K562 (cell line): ENCODE results near the gene TRMT112. TPM values are rescaled to one million over a fixed set of nuclear protein-coding genes. Genes with fewer than 3 reads are reported as not detected.

Experiments used
- ATF2 ChIP-seq: sonication (generic); formaldehyde crosslinking; IDR thresholded peaks from 2 replicates; pipeline ENCODE4 v1.8.1; 2022; ENCODE audit warnings: missing genetic modification reagents
- ATF4 ChIP-seq: fragments of 450-650 bp; formaldehyde crosslinking; IDR thresholded peaks from 2 replicates; pipeline ENCODE4 v1.4.0; 2022; ENCODE audit warnings: mild to moderate bottlenecking, moderate library complexity
- BHLHE40 ChIP-seq: IDR thresholded peaks from 2 replicates; pipeline ENCODE4 v1.6.1; 2011; ENCODE audit warnings: low read length, improper control_type of control experiment
- ETS1 ChIP-seq: conservative IDR thresholded peaks from 2 replicates; pipeline ENCODE4 v1.6.1; 2011; ENCODE audit warnings: low read depth, mild to moderate bottlenecking, low read length; ENCODE audit not compliant: control insufficient read depth
- GABPB2 ChIP-seq: fragments of 250-450 bp; sonication (Bioruptor Pico); conservative IDR thresholded peaks from 2 replicates; pipeline ENCODE4 v1.5.1; 2021; ENCODE audit warnings: mild to moderate bottlenecking
- GATAD2B ChIP-seq: fragments of 450-650 bp; IDR thresholded peaks from 2 replicates; pipeline ENCODE4 v1.6.1; 2017; ENCODE audit warnings: mild to moderate bottlenecking, borderline replicate concordance
- GTF2A2 ChIP-seq: IDR thresholded peaks from 2 replicates; pipeline ENCODE4 v1.6.1; 2016; ENCODE audit warnings: mild to moderate bottlenecking, missing genetic modification characterization, missing compliant biosample characterization
- HIVEP1 ChIP-seq: fragments of 250-450 bp; sonication (Bioruptor Pico); IDR thresholded peaks from 2 replicates; pipeline ENCODE4 v1.4.0; 2020; ENCODE audit warnings: mild to moderate bottlenecking
- KAT2B ChIP-seq: IDR thresholded peaks from one replicate; pipeline ENCODE4 v1.6.1; 2012; ENCODE audit warnings: low read depth, mild to moderate bottlenecking, control low read depth, inconsistent platforms, low read length, moderate library complexity
- NR2C2 ChIP-seq, 2 experiments: fragments of 200-800 bp in 1 of 2; sonication (Bioruptor generic) in 1 of 2; sonication (generic) in 1 of 2; formaldehyde crosslinking in 1 of 2; IDR thresholded peaks; 2 replicates each; pipeline versions ENCODE4 v1.6.1 to v1.8.0; 2016 to 2022; ENCODE audit warnings: mild to moderate bottlenecking in 1 of 2, missing compliant biosample characterization in 1 of 2, missing genetic modification characterization in 1 of 2, missing genetic modification reagents in 1 of 2
- PHF21A ChIP-seq: fragments of 450-650 bp; IDR thresholded peaks from 2 replicates; pipeline ENCODE4 v1.6.1; 2017; ENCODE audit warnings: low read depth, borderline replicate concordance
- PHF8 ChIP-seq: fragments of 200-600 bp; sonication (generic); IDR thresholded peaks from 2 replicates; pipeline ENCODE4 v1.6.1; 2012; ENCODE audit warnings: mixed run types, mild to moderate bottlenecking, inconsistent platforms, low read length, moderate library complexity, borderline replicate concordance
- RBFOX2 ChIP-seq: fragments of 200-400 bp; formaldehyde crosslinking; IDR thresholded peaks from 2 replicates; pipeline ENCODE4 v1.6.1; 2017; ENCODE audit warnings: low read depth, mild to moderate bottlenecking, low read length, moderate library complexity
- RCOR1 ChIP-seq, 2 experiments: IDR thresholded peaks; 2 replicates each; pipeline ENCODE4 v1.6.1; 2012; ENCODE audit warnings: low read depth in 2 of 2, low read length in 2 of 2, borderline replicate concordance in 1 of 2, improper control_type of control experiment in 1 of 2
- SMAD4 ChIP-seq: fragments of 250-450 bp; sonication (Bioruptor Pico); conservative IDR thresholded peaks from 2 replicates; pipeline ENCODE4 v1.8.0; 2021; ENCODE audit warnings: inconsistent platforms, mild to moderate bottlenecking, moderate library complexity
- SNAPC5 ChIP-seq: fragments of 250-450 bp; sonication (Bioruptor Pico); IDR thresholded peaks from 2 replicates; pipeline ENCODE4 v1.8.0; 2021; ENCODE audit warnings: moderate library complexity, mild to moderate bottlenecking, inconsistent platforms
- SP2 ChIP-seq: IDR thresholded peaks from 2 replicates; pipeline ENCODE4 v1.6.1; 2011; ENCODE audit warnings: mild to moderate bottlenecking, low read depth, low read length, moderate library complexity; ENCODE audit not compliant: poor library complexity, severe bottlenecking; ENCODE audit errors: extremely low read depth
- ZNF282 ChIP-seq: sonication (generic); formaldehyde crosslinking; IDR thresholded peaks from 2 replicates; pipeline ENCODE4 v1.8.1; 2023; ENCODE audit warnings: missing genetic modification reagents
- ZNF436 ChIP-seq: fragments of 250-450, 450-650 bp; sonication (Bioruptor Pico); formaldehyde crosslinking; IDR thresholded peaks from 2 replicates; pipeline ENCODE4 v1.7.0; 2020; ENCODE audit warnings: mild to moderate bottlenecking
- polyA plus RNA-seq, 8 experiments: library from polyadenylated mRNA; depleted of rRNA in 4 of 8; stranded (reverse) in 5 of 8; unstranded in 3 of 8; fragments of >200 nt; fragmentation: Nextera tagmentation in 2 of 8; fragmentation: Illumina TruSeq in 1 of 8; extraction: Ambion mirVana in 2 of 8; extraction: Trizol in 1 of 8; gene quantifications; 2 replicates each; pipeline versions ENCODE4 v1.2.1 to v1.2.3, GENCODE V29; 2011 to 2014; ENCODE audit warnings: inconsistent platforms in 1 of 8, missing spikeins in 1 of 8
- total RNA-seq, 7 experiments: library from RNA; depleted of rRNA in 6 of 7; stranded (reverse); fragments of >200 nt in 6 of 7; fragmentation: Illumina TruSeq in 2 of 7; extraction: Trizol in 2 of 7; gene quantifications; 2 replicates each; pipeline versions ENCODE4 v1.2.1 to v1.2.3, GENCODE V29; 2011 to 2021; ENCODE audit warnings: low replicate concordance in 1 of 7
- TF ChIP-seq, protein P1 (sequence below): fragments of 250-450 bp; sonication (Bioruptor Pico); IDR thresholded peaks from 2 replicates; pipeline ENCODE4 v1.8.0; 2022; ENCODE audit warnings: moderate library complexity, mild to moderate bottlenecking, inconsistent platforms
- TF ChIP-seq, protein P2 (sequence below): sonication (generic); formaldehyde crosslinking; IDR thresholded peaks from 2 replicates; pipeline ENCODE4 v1.8.1; 2022; ENCODE audit warnings: missing genetic modification reagents

The TRMT112 gene
- total and polyA plus RNA-seq, 9 of the 15 experiments (the other 6 are each of a cell fraction or from before 2014, with no cell fraction given): 162 to 444 (median 300) TPM

GRCh38 chr11:64269540-64270220, 47.7 kb downstream of the TRMT112 start (continued):
- TF ChIP-seq PHF21A (no peak), ATF2 (0 out of 2 replicates have a peak, but pooled peaks have one; percentile 58), BHLHE40 (no peak), SNAPC5 (CRISPR knock-in tag) (no peak), ATF4 (CRISPR knock-in tag) (peak; percentile 82), KAT2B (peak; percentile 26), HIVEP1 (CRISPR knock-in tag) (no peak), GABPB2 (CRISPR knock-in tag) (0 out of 2 replicates have a peak, but pooled peaks have one; percentile 15), ETS1 (peak; percentile 94), GTF2A2 (no peak), ZNF436 (CRISPR knock-in tag) (no peak; the same call in 1 of the 2 replicates), SP2 (peak; percentile 14), PHF8 (peak; percentile 57; the same call in 1 of the 2 replicates), RCOR1 (IDR thresholded peaks at IDR 0.05; ENCODE audit: borderline replicate concordance in 1 of 2, low read depth in 2 of 2, low read length in 2 of 2) (peak in 1 of 2 experiments; percentile 40; a peak in 2 of 4 replicates), ZNF282 (CRISPR knock-in tag) (peak; percentile 70; the same call in 1 of the 2 replicates), RBFOX2 (peak; percentile 97), GATAD2B (no peak; the same call in 1 of the 2 replicates), NR2C2 (CRISPR knock-in tag; IDR thresholded peaks at IDR 0.05) (peak; percentile 99), NR2C2 (tag; IDR thresholded peaks at IDR 0.05) (peak; percentile 99), SMAD4 (CRISPR knock-in tag) (peak; percentile 43)
- TF ChIP-seq, protein P1, sequence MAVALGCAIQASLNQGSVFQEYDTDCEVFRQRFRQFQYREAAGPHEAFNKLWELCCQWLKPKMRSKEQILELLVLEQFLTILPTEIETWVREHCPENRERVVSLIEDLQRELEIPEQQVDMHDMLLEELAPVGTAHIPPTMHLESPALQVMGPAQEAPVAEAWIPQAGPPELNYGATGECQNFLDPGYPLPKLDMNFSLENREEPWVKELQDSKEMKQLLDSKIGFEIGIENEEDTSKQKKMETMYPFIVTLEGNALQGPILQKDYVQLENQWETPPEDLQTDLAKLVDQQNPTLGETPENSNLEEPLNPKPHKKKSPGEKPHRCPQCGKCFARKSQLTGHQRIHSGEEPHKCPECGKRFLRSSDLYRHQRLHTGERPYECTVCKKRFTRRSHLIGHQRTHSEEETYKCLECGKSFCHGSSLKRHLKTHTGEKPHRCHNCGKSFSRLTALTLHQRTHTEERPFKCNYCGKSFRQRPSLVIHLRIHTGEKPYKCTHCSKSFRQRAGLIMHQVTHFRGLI: peak; percentile 57; the same call in 1 of the 2 replicates
- TF ChIP-seq, protein P2, sequence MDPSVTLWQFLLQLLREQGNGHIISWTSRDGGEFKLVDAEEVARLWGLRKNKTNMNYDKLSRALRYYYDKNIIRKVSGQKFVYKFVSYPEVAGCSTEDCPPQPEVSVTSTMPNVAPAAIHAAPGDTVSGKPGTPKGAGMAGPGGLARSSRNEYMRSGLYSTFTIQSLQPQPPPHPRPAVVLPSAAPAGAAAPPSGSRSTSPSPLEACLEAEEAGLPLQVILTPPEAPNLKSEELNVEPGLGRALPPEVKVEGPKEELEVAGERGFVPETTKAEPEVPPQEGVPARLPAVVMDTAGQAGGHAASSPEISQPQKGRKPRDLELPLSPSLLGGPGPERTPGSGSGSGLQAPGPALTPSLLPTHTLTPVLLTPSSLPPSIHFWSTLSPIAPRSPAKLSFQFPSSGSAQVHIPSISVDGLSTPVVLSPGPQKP: no peak
